NCI-H187 (cell line): ENCODE measurements around the gene NCAPD3.
"Not testable (repeated sequence)": the region's sequence is repeated elsewhere in the genome, so short reads cannot be mapped to it uniquely, and the experiment has no call there.

Experiments used
- DNase-seq, 2 experiments: peaks; one replicate each; lab custom pipeline; 2025; lab: John Stamatoyannopoulos, UW

The NCAPD3 gene

GRCh38 chr11:134223836-134224709 lies at the start of gene NCAPD3, which contains the start of gene VPS26B:
Gene NCAPD3 (minus strand): TSS chr11:134223967. CDS start chr11:134223926, 41 bp downstream.
Gene VPS26B (plus strand): TSS chr11:134224671. CDS start chr11:134225123, 452 bp downstream.
- DNase-seq: peak; percentile 90 to 93

- no peak for DNase-seq
These were observed 49.5 kb upstream of the NCAPD3 start for GRCh38 chr11:134273317-134273712.

GRCh38 chr11:134272381-134273316 lies 48.9 kb upstream of the NCAPD3 start:
- DNase-seq: peak; percentile 61 to 68

- DNase-seq: no peak
These were observed 48.2 kb upstream of the NCAPD3 start for GRCh38 chr11:134271978-134272377.

- peak in 1 of 2 experiments; percentile 21 for DNase-seq
These were observed 46.5 kb upstream of the NCAPD3 start for GRCh38 chr11:134270250-134270714.

- DNase-seq: no peak
These were observed 44.2 kb upstream of the NCAPD3 start for GRCh38 chr11:134267966-134268365.

GRCh38 chr11:134267461-134267860 lies 43.7 kb upstream of the NCAPD3 start:
- no peak for DNase-seq

GRCh38 chr11:134266841-134267251 lies 43.1 kb upstream of the NCAPD3 start:
- DNase-seq: no peak

- no peak for DNase-seq
These were observed 42.7 kb upstream of the NCAPD3 start for GRCh38 chr11:134266440-134266839.

- no peak for DNase-seq
These were observed 41.4 kb upstream of the NCAPD3 start for GRCh38 chr11:134264966-134265764.

GRCh38 chr11:134261626-134262488 lies 38.1 kb upstream of the NCAPD3 start:
- DNase-seq: no peak

GRCh38 chr11:134260983-134261382 lies 37.2 kb upstream of the NCAPD3 start:
- no peak for DNase-seq

- DNase-seq: no peak
These were observed 36.7 kb upstream of the NCAPD3 start for GRCh38 chr11:134260503-134260902.

- DNase-seq: no peak
These were observed 34.8 kb upstream of the NCAPD3 start for GRCh38 chr11:134258577-134258976.

GRCh38 chr11:134257101-134257500 lies 33.3 kb upstream of the NCAPD3 start:
- no peak for DNase-seq

- DNase-seq: not testable (repeated sequence)
These were observed 31.4 kb upstream of the NCAPD3 start for GRCh38 chr11:134255184-134255561.

GRCh38 chr11:134254433-134255183 lies 30.8 kb upstream of the NCAPD3 start:
- DNase-seq: no peak

- peak; percentile 90 to 93 for DNase-seq
These were observed 29.6 kb upstream of the NCAPD3 start, which contains the start of the genes ACAD8 and THYN1 for GRCh38 chr11:134253188-134253993. Gene ACAD8 (plus strand): TSS chr11:134253568. CDS start chr11:134253601, 33 bp downstream. Gene THYN1 (minus strand): TSS chr11:134253352. CDS start chr11:134252882, 470 bp downstream.
